Muscle of leg (tissue), 11 donors: ENCODE measurements around the gene EXPH5. TPM values are rescaled to one million over a fixed set of nuclear protein-coding genes. Genes with fewer than 3 reads are reported as not detected.
A peak's percentile ranks its signal among the peaks of the same experiment; 100 is the strongest.

ENCODE experiments used
- DNase-seq: peaks from one replicate; pipeline ENCODE4 v3.0.0; 2013
- H3K27ac ChIP-seq: one replicate; pipeline ENCODE4 v1.5.1; 2013; ENCODE audit warnings: mild to moderate bottlenecking, low read length, control low read depth
- H3K27me3 ChIP-seq: one replicate; pipeline ENCODE4 v1.6.1; 2013; ENCODE audit warnings: low read length; ENCODE audit not compliant: control insufficient read depth, insufficient read depth
- H3K36me3 ChIP-seq: one replicate; pipeline ENCODE4 v1.6.1; 2013; ENCODE audit warnings: low read length; ENCODE audit not compliant: control insufficient read depth, insufficient read depth
- H3K4me1 ChIP-seq: one replicate; pipeline ENCODE4 v1.6.1; 2013; ENCODE audit warnings: low read length; ENCODE audit not compliant: control insufficient read depth, insufficient read depth
- H3K4me3 ChIP-seq: one replicate; pipeline ENCODE4 v1.5.1; 2013; ENCODE audit warnings: low read length, control low read depth
- H3K9me3 ChIP-seq: replicated peaks from 2 replicates; pipeline ENCODE4 v1.6.1; 2013; ENCODE audit warnings: low read depth, low read length; ENCODE audit not compliant: control insufficient read depth
- WGBS: methylation state at CpG from one replicate; pipeline ENCODE4 v1.1.5; 2013; ENCODE audit warnings: missing lambda C conversion rate; ENCODE audit not compliant: insufficient coverage; 5-methylcytosine and 5-hydroxymethylcytosine counted together
- polyA plus RNA-seq, 8 donors: library from polyadenylated mRNA; unstranded; fragments of 120-200 nt; gene quantifications; one replicate each; pipeline versions ENCODE4 v1.2.1 to v1.2.3, GENCODE V29; 2013; ENCODE audit warnings: inconsistent platforms in 1 of 8, low replicate concordance in 1 of 8; ENCODE audit not compliant: insufficient read length in 8 of 8, insufficient read depth in 1 of 8
- total RNA-seq: library from RNA; stranded (reverse); fragments of 120-200 nt; gene quantifications from one replicate; pipeline ENCODE4 v1.2.4, GENCODE V29; 2013

The EXPH5 gene
- total and polyA plus RNA-seq, 9 donors: 0.15 to 1.4 (median 0.44) TPM

GRCh38 chr11:108474664-108475463, 118.7 kb downstream of the EXPH5 start:
- no peak overlapping the region for H3K4me3 ChIP-seq
- H3K4me1 ChIP-seq: no peaks in the 10 kb centered on the region
- no peak for DNase-seq
- no peaks in the 10 kb centered on the region for H3K9me3 ChIP-seq
- no peak overlapping the region for H3K27ac ChIP-seq
- 90% methylated on average over 8 of the region's 11 CpGs for WGBS
- H3K27me3 ChIP-seq: no peaks in the 10 kb centered on the region
- H3K36me3 ChIP-seq: peaks cover 35% of the 10 kb centered on the region

- peaks cover 4% of the 10 kb centered on the region for H3K4me1 ChIP-seq
- H3K9me3 ChIP-seq: no peaks in the 10 kb centered on the region
- no peak for DNase-seq
- no peaks in the 10 kb centered on the region for H3K27me3 ChIP-seq
- peaks cover 27% of the 10 kb centered on the region for H3K36me3 ChIP-seq
- H3K27ac ChIP-seq: no peak overlapping the region
- WGBS: no CpG with 5 or more reads among the region's 1 CpG
- H3K4me3 ChIP-seq: no peak overlapping the region
Observed at GRCh38 chr11:108472681-108473080, 120.9 kb downstream of the EXPH5 start.

DNA sequence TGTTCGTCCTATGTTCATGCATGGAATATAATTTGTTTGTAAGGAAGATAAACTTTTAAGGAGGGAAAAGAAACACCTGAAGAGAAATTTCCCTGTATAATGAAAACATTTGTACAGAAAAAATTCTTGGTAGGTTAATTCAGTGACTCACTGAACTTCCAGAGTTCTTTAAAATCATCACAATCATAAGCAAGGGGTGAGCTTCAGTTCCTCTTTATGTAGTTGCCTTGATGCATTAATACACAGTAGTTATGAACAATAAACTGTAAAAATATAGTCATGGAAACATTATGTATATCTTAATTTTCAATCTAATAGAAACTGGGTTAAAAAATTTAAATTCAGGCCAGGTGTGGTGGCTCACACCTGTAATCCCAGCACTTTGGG, 125.1 kb downstream of the EXPH5 start:
- Histone ChIP-seq H3K27me3 (no peaks in the 10 kb centered on the region), H3K27ac (no peak overlapping the region), H3K4me3 (no peak overlapping the region), H3K4me1 (peaks cover 9% of the 10 kb centered on the region), H3K36me3 (peaks cover 3% of the 10 kb centered on the region), H3K9me3 (no peaks in the 10 kb centered on the region)
- no CpG with 5 or more reads among the region's 1 CpG for WGBS
- DNase-seq: no peak

DNA sequence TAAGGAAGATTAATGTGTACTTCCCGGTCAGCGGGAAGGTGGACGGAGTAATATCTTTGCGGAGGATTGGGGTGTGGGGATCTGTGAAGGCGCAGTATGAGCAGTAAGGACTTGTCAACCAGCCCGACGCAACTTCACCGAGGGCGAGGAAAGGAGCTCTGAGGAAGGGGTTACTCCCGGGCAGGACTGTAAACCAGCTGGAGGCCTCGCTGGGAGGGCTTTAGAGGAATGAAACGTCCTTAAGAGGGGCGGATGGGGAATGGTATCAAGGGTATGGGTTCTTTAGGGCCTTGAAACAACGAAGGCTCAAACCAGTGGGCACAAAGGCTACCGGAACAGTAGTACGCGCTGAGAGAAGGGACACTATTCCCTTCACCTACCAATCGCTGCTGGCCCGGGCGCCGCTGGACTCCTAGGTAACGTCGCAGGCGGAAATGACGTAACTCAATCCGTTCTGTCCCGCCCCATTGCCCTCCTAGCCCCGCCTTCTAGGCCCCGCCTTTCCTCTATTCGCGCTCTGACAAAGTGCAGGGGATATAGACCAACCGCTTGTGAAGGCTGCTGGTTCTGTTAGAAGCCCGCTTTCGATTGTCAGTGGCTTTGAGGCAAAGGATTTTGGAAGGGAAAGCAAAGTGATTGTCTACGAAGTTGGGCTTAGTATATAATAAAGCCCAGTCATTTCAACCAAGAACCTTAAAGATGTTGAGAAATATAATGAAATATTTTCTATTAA, 126.3 kb downstream of the EXPH5 start, which contains the start of gene C11orf65:
Gene C11orf65 (minus strand): TSS at position 439 of the 733 bp plus-strand sequence. CDS start 5,970 bp downstream, outside the sequence.
- H3K27me3 ChIP-seq: no peaks in the 10 kb centered on the region
- H3K4me1 ChIP-seq: peaks cover 9% of the 10 kb centered on the region
- H3K36me3 ChIP-seq: no peaks in the 10 kb centered on the region
- 0% methylated on average over 20 of the region's 35 CpGs for WGBS
- H3K27ac ChIP-seq: peak within 1 kb of the TSS; percentile 100
- no peaks in the 10 kb centered on the region for H3K9me3 ChIP-seq
- DNase-seq: peak; percentile 99
- H3K4me3 ChIP-seq: peak within 1 kb of the TSS; percentile 84

- WGBS: no CpG with 5 or more reads among the region's 7 CpGs
- DNase-seq: no peak
- Histone ChIP-seq H3K27me3 (no peaks in the 10 kb centered on the region), H3K9me3 (no peaks in the 10 kb centered on the region), H3K4me1 (peaks cover 9% of the 10 kb centered on the region), H3K4me3 (peak overlapping the region; percentile 84), H3K36me3 (no peaks in the 10 kb centered on the region), H3K27ac (peak overlapping the region; percentile 100)
Observed at GRCh38 chr11:108466405-108466804, 127.2 kb downstream of the EXPH5 start.

Other genes starting within 250 kb of the EXPH5 start
- gene C11orf65, start 126.2 kb downstream of the EXPH5 start, total RNA-seq: 0.66 TPM
- 1 to 10 TPM in 1 of 8 donors, under 1 TPM in 7; 0.15 to 1.1 (median 0.64) TPM for gene C11orf65, start 126.2 kb downstream of the EXPH5 start, polyA plus RNA-seq
- 54.0 TPM for gene POGLUT3, start 95.4 kb downstream of the EXPH5 start, total RNA-seq
- 10 to 100 TPM; 41.2 to 81.2 (median 56.9) TPM for gene POGLUT3, start 95.4 kb downstream of the EXPH5 start, polyA plus RNA-seq
- 19.7 TPM for gene DDX10, start 71.3 kb upstream of the EXPH5 start, total RNA-seq
- gene DDX10, start 71.3 kb upstream of the EXPH5 start, polyA plus RNA-seq: 10 to 100 TPM; 21.3 to 33.1 (median 24.7) TPM